HepG2 (cell line): Measurements from ENCODE around the gene MLX.

Experiments
- DR1 ChIP-seq: sonication (generic); formaldehyde crosslinking; IDR thresholded peaks from 2 replicates; pipeline ENCODE4 v1.8.0; 2021; ENCODE audit warnings: mild to moderate bottlenecking, missing genetic modification reagents, inconsistent platforms
- FOXK1 ChIP-seq: sonication (generic); formaldehyde crosslinking; IDR thresholded peaks from 2 replicates; pipeline ENCODE4 v1.4.0; 2020; ENCODE audit warnings: low read depth, missing genetic modification reagents, borderline replicate concordance
- KLF6 ChIP-seq: IDR thresholded peaks from 2 replicates; pipeline ENCODE4 v1.8.0; 2016; ENCODE audit warnings: missing biosample characterization, missing genetic modification reagents
- NR2F6 ChIP-seq, 2 experiments: IDR thresholded peaks; 2 replicates each; pipeline ENCODE4 v1.6.1; 2016; ENCODE audit warnings: antibody characterized with exemption in 1 of 2, mild to moderate bottlenecking in 1 of 2
- POLR2AphosphoS5 ChIP-seq: IDR thresholded peaks from 2 replicates; pipeline ENCODE4 v1.6.1; 2012; ENCODE audit warnings: low read depth, low read length
- TAF1 ChIP-seq: sonication (generic); formaldehyde crosslinking; IDR thresholded peaks from 2 replicates; pipeline ENCODE4 v1.4.0; 2020; ENCODE audit warnings: missing genetic modification reagents
- TCF7L2 ChIP-seq: IDR thresholded peaks from 2 replicates; pipeline ENCODE4 v1.6.1; 2011; ENCODE audit warnings: mild to moderate bottlenecking, low read depth, low read length, moderate library complexity
- ZFP36L2 ChIP-seq: sonication (generic); formaldehyde crosslinking; IDR thresholded peaks from 2 replicates; pipeline ENCODE4 v1.4.0; 2020; ENCODE audit warnings: missing genetic modification reagents
- ZNF337 ChIP-seq: sonication (generic); formaldehyde crosslinking; IDR thresholded peaks from 2 replicates; pipeline ENCODE4 v1.5.1; 2020; ENCODE audit warnings: missing genetic modification reagents, low read depth, mild to moderate bottlenecking, borderline replicate concordance
- ZNF687 ChIP-seq: sonication (generic); formaldehyde crosslinking; IDR thresholded peaks from 2 replicates; pipeline ENCODE4 v1.5.1; 2020; ENCODE audit warnings: mild to moderate bottlenecking, missing genetic modification reagents, moderate library complexity
- ZNF740 ChIP-seq: sonication (generic); formaldehyde crosslinking; IDR thresholded peaks from 2 replicates; pipeline ENCODE4 v1.4.0; 2020; ENCODE audit warnings: missing genetic modification reagents
- TF ChIP-seq, protein P1 (sequence below): sonication (generic); formaldehyde crosslinking; IDR thresholded peaks from 2 replicates; pipeline ENCODE4 v1.5.0; 2020; ENCODE audit warnings: mild to moderate bottlenecking, missing genetic modification reagents, moderate library complexity
- TF ChIP-seq, protein P2 (sequence below): sonication (generic); formaldehyde crosslinking; IDR thresholded peaks from 2 replicates; pipeline ENCODE4 v1.5.0; 2020; ENCODE audit warnings: missing genetic modification reagents, mild to moderate bottlenecking, borderline replicate concordance

DNA sequence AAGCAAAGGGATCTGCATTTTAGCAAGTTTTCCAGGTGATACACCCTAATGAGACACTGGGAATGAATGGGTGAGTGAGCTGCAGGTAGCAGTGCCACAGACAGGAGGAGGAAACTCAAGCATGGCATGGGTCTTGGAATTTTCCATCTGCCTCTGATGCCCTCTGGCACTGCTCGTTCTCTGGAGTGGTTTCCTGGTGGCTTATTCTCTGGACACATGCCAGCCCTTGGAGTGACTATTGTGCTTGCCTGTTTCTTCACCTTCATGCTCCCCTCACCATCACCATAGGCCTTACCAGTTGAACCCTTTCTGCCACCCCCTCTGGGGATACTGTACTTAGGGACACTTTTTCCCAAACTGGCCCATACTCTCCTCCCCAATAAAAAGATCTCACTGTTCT lies 3.4 kb upstream of the MLX start:
- TF ChIP-seq ZNF337 (CRISPR knock-in tag) (no peak), POLR2AphosphoS5 (no peak), FOXK1 (no peak), DR1 (CRISPR knock-in tag) (no peak), ZFP36L2 (CRISPR knock-in tag) (no peak), TAF1 (CRISPR knock-in tag) (no peak), ZNF687 (CRISPR knock-in tag) (no peak), ZNF740 (CRISPR knock-in tag) (no peak), KLF6 (no peak), NR2F6 (IDR thresholded peaks at IDR 0.05) (no peak), NR2F6 (CRISPR knock-in tag; IDR thresholded peaks at IDR 0.05) (no peak), TCF7L2 (no peak)
- TF ChIP-seq, protein P1, sequence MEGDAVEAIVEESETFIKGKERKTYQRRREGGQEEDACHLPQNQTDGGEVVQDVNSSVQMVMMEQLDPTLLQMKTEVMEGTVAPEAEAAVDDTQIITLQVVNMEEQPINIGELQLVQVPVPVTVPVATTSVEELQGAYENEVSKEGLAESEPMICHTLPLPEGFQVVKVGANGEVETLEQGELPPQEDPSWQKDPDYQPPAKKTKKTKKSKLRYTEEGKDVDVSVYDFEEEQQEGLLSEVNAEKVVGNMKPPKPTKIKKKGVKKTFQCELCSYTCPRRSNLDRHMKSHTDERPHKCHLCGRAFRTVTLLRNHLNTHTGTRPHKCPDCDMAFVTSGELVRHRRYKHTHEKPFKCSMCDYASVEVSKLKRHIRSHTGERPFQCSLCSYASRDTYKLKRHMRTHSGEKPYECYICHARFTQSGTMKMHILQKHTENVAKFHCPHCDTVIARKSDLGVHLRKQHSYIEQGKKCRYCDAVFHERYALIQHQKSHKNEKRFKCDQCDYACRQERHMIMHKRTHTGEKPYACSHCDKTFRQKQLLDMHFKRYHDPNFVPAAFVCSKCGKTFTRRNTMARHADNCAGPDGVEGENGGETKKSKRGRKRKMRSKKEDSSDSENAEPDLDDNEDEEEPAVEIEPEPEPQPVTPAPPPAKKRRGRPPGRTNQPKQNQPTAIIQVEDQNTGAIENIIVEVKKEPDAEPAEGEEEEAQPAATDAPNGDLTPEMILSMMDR (CRISPR knock-in tag), result no peak
- TF ChIP-seq, protein P2, sequence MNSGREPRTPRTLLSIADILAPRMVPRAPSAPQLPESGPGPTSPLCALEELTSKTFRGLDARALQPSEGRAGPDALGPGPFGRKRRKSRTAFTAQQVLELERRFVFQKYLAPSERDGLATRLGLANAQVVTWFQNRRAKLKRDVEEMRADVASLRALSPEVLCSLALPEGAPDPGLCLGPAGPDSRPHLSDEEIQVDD, result no peak
